WTC11 (cell line): ENCODE measurements around the gene SLC5A5. TPM values are rescaled to one million over a fixed set of nuclear protein-coding genes. Genes with fewer than 3 reads are reported as not detected.
A peak's percentile ranks its signal among the peaks of the same experiment; 100 is the strongest.

Experiments used
- ATAC-seq: fragments of 200-7000 bp; cut with Tn5 transposase; 2 replicates; pipeline ENCODE4 v1.10.0; 2021; ENCODE audit warnings: mild to moderate bottlenecking, moderate library complexity
- CTCF ChIA-PET: fragments of 300-600 bp; sonication (Branson Sonifier 250); formaldehyde crosslinking; loops from one replicate; lab custom pipeline; 2021; ENCODE audit warnings: antibody characterized with exemption; lab: Charles Lee
- POLR2A ChIA-PET: fragments of 350-600 bp; sonication (Branson Sonifier 250); formaldehyde crosslinking; loops from one replicate; lab custom pipeline; 2021; ENCODE audit warnings: antibody characterized with exemption; lab: Charles Lee
- DNase-seq: peaks from one replicate; pipeline ENCODE4 v3.0.0; 2021; ENCODE audit warnings: low spot score
- H3K27ac Mint-ChIP-seq: 2 replicates; pipeline ENCODE4 v1.8.0; 2021; ENCODE audit warnings: mixed read lengths
- H3K27me3 Mint-ChIP-seq: 2 replicates; pipeline ENCODE4 v1.8.0; 2021; ENCODE audit warnings: low read depth, mild to moderate bottlenecking, moderate library complexity, mixed read lengths
- H3K36me3 Mint-ChIP-seq: 2 replicates; pipeline ENCODE4 v1.8.0; 2021; ENCODE audit warnings: mixed read lengths
- H3K4me1 Mint-ChIP-seq: 2 replicates; pipeline ENCODE4 v1.8.0; 2022; ENCODE audit warnings: mixed read lengths
- H3K4me3 Mint-ChIP-seq: 2 replicates; pipeline ENCODE4 v1.8.0; 2021; ENCODE audit warnings: mild to moderate bottlenecking, moderate library complexity, mixed read lengths
- H3K9me3 Mint-ChIP-seq: 2 replicates; pipeline ENCODE4 v1.8.0; 2021; ENCODE audit warnings: mixed read lengths
- ELF4 ChIP-seq: sonication (generic); formaldehyde crosslinking; IDR thresholded peaks from 2 replicates; pipeline ENCODE4 v1.8.1; 2022; ENCODE audit warnings: low read depth, mild to moderate bottlenecking, moderate library complexity, missing genetic modification reagents
- ETV6 ChIP-seq: sonication (generic); formaldehyde crosslinking; IDR thresholded peaks from 2 replicates; pipeline ENCODE4 v1.8.1; 2022; ENCODE audit warnings: mild to moderate bottlenecking, missing genetic modification reagents
- FOXP1 ChIP-seq: sonication (generic); formaldehyde crosslinking; IDR thresholded peaks from 2 replicates; pipeline ENCODE4 v1.8.0; 2022; ENCODE audit warnings: missing genetic modification reagents, mild to moderate bottlenecking, moderate library complexity, borderline replicate concordance
- IRF2 ChIP-seq: sonication (generic); formaldehyde crosslinking; IDR thresholded peaks from 2 replicates; pipeline ENCODE4 v1.8.0; 2022; ENCODE audit warnings: low read depth, missing genetic modification reagents, borderline replicate concordance
- NFE2L1 ChIP-seq: sonication (generic); formaldehyde crosslinking; IDR thresholded peaks from 2 replicates; pipeline ENCODE4 v1.8.1; 2023; ENCODE audit warnings: missing genetic modification reagents
- NR3C1 ChIP-seq: sonication (generic); formaldehyde crosslinking; conservative IDR thresholded peaks from 2 replicates; pipeline ENCODE4 v1.8.1; 2023; ENCODE audit warnings: low read depth, mild to moderate bottlenecking, missing genetic modification reagents
- TEAD1 ChIP-seq: sonication (generic); formaldehyde crosslinking; IDR thresholded peaks from 2 replicates; pipeline ENCODE4 v1.8.0; 2022; ENCODE audit warnings: mild to moderate bottlenecking, missing genetic modification reagents
- ZNF232 ChIP-seq: sonication (generic); formaldehyde crosslinking; IDR thresholded peaks from 2 replicates; pipeline ENCODE4 v1.8.0; 2022; ENCODE audit warnings: mild to moderate bottlenecking, missing genetic modification reagents
- ZNF317 ChIP-seq: sonication (generic); formaldehyde crosslinking; IDR thresholded peaks from 2 replicates; pipeline ENCODE4 v1.8.1; 2023; ENCODE audit warnings: low read depth, mild to moderate bottlenecking, moderate library complexity, missing genetic modification reagents, borderline replicate concordance
- ZNF416 ChIP-seq: fragments of 250-450 bp; sonication (Bioruptor Pico); IDR thresholded peaks from 2 replicates; pipeline ENCODE4 v1.9.0; 2021; ENCODE audit warnings: mild to moderate bottlenecking, inconsistent platforms
- ZNF423 ChIP-seq: fragments of 250-450 bp; sonication (Bioruptor Pico); IDR thresholded peaks from 2 replicates; pipeline ENCODE4 v2.1.2; 2022; ENCODE audit warnings: mild to moderate bottlenecking, moderate library complexity
- ZNF671 ChIP-seq: fragments of 250-450 bp; sonication (Bioruptor Pico); IDR thresholded peaks from 2 replicates; pipeline ENCODE4 v1.8.0; 2021; ENCODE audit warnings: mild to moderate bottlenecking
- total RNA-seq: library from RNA; stranded (reverse); gene quantifications from 3 replicates; pipeline ENCODE4 v1.2.3, GENCODE V29; 2021
- TF ChIP-seq, protein P1 (sequence below): sonication (generic); formaldehyde crosslinking; IDR thresholded peaks from 2 replicates; pipeline ENCODE4 v1.8.0; 2023; ENCODE audit warnings: mild to moderate bottlenecking, missing genetic modification reagents
- TF ChIP-seq, protein P2 (sequence below): sonication (generic); formaldehyde crosslinking; IDR thresholded peaks from 2 replicates; pipeline ENCODE4 v1.8.0; 2022; ENCODE audit warnings: mild to moderate bottlenecking, missing genetic modification reagents
- TF ChIP-seq, protein P3 (sequence below): sonication (generic); formaldehyde crosslinking; IDR thresholded peaks from 2 replicates; pipeline ENCODE4 v1.8.0; 2022; ENCODE audit warnings: missing genetic modification reagents
- TF ChIP-seq, protein P4 (sequence below): fragments of 250-450 bp; sonication (Bioruptor Pico); conservative IDR thresholded peaks from 2 replicates; pipeline ENCODE4 v1.9.0; 2021; ENCODE audit warnings: mild to moderate bottlenecking
- TF ChIP-seq, protein P5 (sequence below): sonication (generic); formaldehyde crosslinking; IDR thresholded peaks from 2 replicates; pipeline ENCODE4 v1.8.1; 2022; ENCODE audit warnings: missing genetic modification reagents, borderline replicate concordance
- TF ChIP-seq, protein P6 (sequence below): sonication (generic); formaldehyde crosslinking; IDR thresholded peaks from 2 replicates; pipeline ENCODE4 v1.8.0; 2022; ENCODE audit warnings: mild to moderate bottlenecking, missing genetic modification reagents
- TF ChIP-seq, protein P7 (sequence below): sonication (generic); formaldehyde crosslinking; IDR thresholded peaks from 2 replicates; pipeline ENCODE4 v1.8.1; 2022; ENCODE audit warnings: mild to moderate bottlenecking, moderate library complexity, missing genetic modification reagents
- TF ChIP-seq, protein P8 (sequence below): fragments of 250-450 bp; sonication (Bioruptor Pico); IDR thresholded peaks from 2 replicates; pipeline ENCODE4 v1.9.0; 2021; ENCODE audit warnings: mild to moderate bottlenecking

SLC5A5 gene
- total RNA-seq, 1 experiment from 2014 or later: 2.5 TPM

DNA sequence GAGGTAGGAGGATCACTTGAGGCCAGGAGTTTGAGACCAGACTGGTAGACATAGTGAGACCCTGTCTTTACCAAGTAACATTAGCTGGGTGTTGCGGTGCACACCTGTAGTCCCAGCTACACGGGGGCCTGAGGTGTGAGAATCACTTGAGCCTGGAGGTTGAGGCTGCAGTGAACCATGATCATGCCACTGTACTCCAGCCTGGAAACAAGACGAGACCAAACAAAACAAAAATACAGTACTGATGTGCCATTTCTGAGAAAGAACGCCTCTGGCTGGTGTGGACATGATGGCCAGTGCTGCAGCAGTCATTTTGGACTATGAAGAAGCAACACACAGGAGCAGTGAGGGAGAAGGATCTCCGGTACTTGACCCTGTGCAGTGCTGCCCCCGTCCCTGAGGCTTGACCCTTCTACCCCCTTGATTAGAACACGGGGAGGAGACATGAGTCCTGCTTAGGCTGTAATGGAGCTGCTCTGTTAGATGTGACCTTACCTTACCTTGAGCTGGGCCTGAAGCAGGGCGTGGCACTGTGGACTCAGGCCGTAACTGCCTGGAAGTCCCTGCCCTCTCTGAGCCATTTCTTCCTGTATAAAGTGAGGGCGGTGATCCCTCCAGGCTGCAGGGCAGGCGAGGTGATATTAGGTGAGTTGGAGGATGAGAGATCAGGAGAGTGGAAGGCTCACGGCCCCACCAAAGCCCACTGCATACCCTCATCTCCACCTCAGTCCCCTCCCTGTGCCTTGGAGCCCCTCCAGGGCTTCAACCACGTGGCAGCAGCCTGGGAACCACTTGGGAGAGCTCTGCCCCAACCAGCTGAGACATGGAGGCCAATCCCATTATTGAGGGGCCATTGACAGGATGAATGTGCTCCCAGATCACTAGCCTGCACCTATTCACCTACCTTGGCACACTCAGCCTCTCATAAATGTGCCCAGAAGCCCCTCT is 6.1 kb upstream of the SLC5A5 start:
- DNase-seq (no peak), ATAC-seq (peak; percentile 43)
- Mint-ChIP-seq H3K36me3 (peaks cover 36% of the 10 kb centered on the region), H3K4me1 (peaks cover 37% of the 10 kb centered on the region), H3K27me3 (peaks cover 2% of the 10 kb centered on the region), H3K9me3 (no peaks in the 10 kb centered on the region), H3K4me3 (no peak overlapping the region), H3K27ac (peak overlapping the region; percentile 74)
- ChIA-PET POLR2A (interaction anchor here (0.5 to 2.5 kb wide), 4 partner anchors 14 to 77 kb away, joined by 3 to 15 read pairs (median 4); partner anchors contain the start of gene CCDC124), CTCF (interaction anchor here (1.1 to 4.5 kb wide), 4 partner anchors 67 to 131 kb away, joined by 3 to 37 read pairs (median 6); partner anchors contain the start of gene CCDC124)
- TF ChIP-seq, protein P1, sequence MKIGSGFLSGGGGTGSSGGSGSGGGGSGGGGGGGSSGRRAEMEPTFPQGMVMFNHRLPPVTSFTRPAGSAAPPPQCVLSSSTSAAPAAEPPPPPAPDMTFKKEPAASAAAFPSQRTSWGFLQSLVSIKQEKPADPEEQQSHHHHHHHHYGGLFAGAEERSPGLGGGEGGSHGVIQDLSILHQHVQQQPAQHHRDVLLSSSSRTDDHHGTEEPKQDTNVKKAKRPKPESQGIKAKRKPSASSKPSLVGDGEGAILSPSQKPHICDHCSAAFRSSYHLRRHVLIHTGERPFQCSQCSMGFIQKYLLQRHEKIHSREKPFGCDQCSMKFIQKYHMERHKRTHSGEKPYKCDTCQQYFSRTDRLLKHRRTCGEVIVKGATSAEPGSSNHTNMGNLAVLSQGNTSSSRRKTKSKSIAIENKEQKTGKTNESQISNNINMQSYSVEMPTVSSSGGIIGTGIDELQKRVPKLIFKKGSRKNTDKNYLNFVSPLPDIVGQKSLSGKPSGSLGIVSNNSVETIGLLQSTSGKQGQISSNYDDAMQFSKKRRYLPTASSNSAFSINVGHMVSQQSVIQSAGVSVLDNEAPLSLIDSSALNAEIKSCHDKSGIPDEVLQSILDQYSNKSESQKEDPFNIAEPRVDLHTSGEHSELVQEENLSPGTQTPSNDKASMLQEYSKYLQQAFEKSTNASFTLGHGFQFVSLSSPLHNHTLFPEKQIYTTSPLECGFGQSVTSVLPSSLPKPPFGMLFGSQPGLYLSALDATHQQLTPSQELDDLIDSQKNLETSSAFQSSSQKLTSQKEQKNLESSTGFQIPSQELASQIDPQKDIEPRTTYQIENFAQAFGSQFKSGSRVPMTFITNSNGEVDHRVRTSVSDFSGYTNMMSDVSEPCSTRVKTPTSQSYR (CRISPR knock-in tag): no peak
- TF ChIP-seq ETV6 (CRISPR knock-in tag) (no peak), ELF4 (CRISPR knock-in tag) (no peak), NFE2L1 (CRISPR knock-in tag) (0 out of 2 replicates have a peak, but pooled peaks have one; percentile 35), FOXP1 (peak; percentile 56; the same call in 1 of the 2 replicates), IRF2 (CRISPR knock-in tag) (no peak), ZNF232 (CRISPR knock-in tag) (0 out of 2 replicates have a peak, but pooled peaks have one; percentile 54), NR3C1 (CRISPR knock-in tag) (no peak), ZNF671 (CRISPR knock-in tag) (peak; percentile 87), ZNF416 (peak; percentile 92), ZNF317 (CRISPR knock-in tag) (no peak), TEAD1 (CRISPR knock-in tag) (no peak), ZNF423 (no peak)
- TF ChIP-seq, protein P2, sequence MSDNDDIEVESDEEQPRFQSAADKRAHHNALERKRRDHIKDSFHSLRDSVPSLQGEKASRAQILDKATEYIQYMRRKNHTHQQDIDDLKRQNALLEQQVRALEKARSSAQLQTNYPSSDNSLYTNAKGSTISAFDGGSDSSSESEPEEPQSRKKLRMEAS (CRISPR knock-in tag): no peak
- TF ChIP-seq, protein P3, sequence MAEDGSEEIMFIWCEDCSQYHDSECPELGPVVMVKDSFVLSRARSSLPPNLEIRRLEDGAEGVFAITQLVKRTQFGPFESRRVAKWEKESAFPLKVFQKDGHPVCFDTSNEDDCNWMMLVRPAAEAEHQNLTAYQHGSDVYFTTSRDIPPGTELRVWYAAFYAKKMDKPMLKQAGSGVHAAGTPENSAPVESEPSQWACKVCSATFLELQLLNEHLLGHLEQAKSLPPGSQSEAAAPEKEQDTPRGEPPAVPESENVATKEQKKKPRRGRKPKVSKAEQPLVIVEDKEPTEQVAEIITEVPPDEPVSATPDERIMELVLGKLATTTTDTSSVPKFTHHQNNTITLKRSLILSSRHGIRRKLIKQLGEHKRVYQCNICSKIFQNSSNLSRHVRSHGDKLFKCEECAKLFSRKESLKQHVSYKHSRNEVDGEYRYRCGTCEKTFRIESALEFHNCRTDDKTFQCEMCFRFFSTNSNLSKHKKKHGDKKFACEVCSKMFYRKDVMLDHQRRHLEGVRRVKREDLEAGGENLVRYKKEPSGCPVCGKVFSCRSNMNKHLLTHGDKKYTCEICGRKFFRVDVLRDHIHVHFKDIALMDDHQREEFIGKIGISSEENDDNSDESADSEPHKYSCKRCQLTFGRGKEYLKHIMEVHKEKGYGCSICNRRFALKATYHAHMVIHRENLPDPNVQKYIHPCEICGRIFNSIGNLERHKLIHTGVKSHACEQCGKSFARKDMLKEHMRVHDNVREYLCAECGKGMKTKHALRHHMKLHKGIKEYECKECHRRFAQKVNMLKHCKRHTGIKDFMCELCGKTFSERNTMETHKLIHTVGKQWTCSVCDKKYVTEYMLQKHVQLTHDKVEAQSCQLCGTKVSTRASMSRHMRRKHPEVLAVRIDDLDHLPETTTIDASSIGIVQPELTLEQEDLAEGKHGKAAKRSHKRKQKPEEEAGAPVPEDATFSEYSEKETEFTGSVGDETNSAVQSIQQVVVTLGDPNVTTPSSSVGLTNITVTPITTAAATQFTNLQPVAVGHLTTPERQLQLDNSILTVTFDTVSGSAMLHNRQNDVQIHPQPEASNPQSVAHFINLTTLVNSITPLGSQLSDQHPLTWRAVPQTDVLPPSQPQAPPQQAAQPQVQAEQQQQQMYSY (CRISPR knock-in tag): no peak
- TF ChIP-seq, protein P4, sequence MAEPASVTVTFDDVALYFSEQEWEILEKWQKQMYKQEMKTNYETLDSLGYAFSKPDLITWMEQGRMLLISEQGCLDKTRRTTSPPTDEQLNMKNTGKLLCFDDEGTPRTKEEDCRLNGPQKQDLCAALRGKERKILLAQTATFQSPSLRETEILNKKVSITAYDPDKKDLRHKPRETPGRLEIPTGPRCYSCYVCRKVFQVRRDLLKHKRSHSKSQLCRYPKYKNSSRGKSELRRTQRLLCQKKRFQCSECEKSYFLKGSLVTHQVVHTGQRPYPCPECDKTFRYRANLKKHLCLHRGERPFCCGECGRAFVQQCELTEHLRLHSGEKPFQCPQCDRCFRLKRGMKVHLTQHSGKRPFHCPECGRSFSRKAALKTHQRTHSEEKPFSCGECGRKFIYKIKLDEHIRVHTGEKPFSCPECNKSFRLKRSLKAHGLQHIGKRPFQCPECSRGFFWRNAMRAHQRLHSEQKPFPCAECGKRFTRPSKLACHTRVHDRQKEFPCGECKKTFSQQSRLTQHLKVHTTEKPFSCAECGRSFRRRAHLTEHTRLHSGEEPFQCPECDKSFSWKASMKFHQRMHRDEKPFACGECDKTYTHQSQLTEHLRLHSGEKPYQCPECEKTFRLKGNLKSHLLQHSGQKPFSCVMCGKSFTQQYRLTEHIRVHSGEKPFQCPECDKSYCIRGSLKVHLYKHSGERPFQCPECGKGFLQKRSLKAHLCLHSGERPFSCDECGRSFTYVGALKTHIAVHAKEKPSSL: peak; percentile 86
- TF ChIP-seq, protein P5, sequence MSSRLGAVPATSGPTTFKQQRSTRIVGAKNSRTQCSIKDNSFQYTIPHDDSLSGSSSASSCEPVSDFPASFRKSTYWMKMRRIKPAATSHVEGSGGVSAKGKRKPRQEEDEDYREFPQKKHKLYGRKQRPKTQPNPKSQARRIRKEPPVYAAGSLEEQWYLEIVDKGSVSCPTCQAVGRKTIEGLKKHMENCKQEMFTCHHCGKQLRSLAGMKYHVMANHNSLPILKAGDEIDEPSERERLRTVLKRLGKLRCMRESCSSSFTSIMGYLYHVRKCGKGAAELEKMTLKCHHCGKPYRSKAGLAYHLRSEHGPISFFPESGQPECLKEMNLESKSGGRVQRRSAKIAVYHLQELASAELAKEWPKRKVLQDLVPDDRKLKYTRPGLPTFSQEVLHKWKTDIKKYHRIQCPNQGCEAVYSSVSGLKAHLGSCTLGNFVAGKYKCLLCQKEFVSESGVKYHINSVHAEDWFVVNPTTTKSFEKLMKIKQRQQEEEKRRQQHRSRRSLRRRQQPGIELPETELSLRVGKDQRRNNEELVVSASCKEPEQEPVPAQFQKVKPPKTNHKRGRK (CRISPR knock-in tag): no peak
- TF ChIP-seq, protein P6, sequence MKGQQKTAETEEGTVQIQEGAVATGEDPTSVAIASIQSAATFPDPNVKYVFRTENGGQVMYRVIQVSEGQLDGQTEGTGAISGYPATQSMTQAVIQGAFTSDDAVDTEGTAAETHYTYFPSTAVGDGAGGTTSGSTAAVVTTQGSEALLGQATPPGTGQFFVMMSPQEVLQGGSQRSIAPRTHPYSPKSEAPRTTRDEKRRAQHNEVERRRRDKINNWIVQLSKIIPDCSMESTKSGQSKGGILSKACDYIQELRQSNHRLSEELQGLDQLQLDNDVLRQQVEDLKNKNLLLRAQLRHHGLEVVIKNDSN: peak; percentile 38; the same call in 1 of the 2 replicates
- TF ChIP-seq, protein P7, sequence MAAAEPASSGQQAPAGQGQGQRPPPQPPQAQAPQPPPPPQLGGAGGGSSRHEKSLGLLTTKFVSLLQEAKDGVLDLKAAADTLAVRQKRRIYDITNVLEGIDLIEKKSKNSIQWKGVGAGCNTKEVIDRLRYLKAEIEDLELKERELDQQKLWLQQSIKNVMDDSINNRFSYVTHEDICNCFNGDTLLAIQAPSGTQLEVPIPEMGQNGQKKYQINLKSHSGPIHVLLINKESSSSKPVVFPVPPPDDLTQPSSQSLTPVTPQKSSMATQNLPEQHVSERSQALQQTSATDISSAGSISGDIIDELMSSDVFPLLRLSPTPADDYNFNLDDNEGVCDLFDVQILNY (CRISPR knock-in tag): no peak
- TF ChIP-seq, protein P8, sequence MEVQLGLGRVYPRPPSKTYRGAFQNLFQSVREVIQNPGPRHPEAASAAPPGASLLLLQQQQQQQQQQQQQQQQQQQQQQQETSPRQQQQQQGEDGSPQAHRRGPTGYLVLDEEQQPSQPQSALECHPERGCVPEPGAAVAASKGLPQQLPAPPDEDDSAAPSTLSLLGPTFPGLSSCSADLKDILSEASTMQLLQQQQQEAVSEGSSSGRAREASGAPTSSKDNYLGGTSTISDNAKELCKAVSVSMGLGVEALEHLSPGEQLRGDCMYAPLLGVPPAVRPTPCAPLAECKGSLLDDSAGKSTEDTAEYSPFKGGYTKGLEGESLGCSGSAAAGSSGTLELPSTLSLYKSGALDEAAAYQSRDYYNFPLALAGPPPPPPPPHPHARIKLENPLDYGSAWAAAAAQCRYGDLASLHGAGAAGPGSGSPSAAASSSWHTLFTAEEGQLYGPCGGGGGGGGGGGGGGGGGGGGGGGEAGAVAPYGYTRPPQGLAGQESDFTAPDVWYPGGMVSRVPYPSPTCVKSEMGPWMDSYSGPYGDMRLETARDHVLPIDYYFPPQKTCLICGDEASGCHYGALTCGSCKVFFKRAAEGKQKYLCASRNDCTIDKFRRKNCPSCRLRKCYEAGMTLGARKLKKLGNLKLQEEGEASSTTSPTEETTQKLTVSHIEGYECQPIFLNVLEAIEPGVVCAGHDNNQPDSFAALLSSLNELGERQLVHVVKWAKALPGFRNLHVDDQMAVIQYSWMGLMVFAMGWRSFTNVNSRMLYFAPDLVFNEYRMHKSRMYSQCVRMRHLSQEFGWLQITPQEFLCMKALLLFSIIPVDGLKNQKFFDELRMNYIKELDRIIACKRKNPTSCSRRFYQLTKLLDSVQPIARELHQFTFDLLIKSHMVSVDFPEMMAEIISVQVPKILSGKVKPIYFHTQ (CRISPR knock-in tag): peak; percentile 55
